Spleen (tissue), 11 donors: Measurements from ENCODE around the gene ATRN. TPM values are rescaled to one million over a fixed set of nuclear protein-coding genes. Genes with fewer than 3 reads are reported as not detected.

Experiments
- DNase-seq: peaks from one replicate; pipeline ENCODE4 v3.0.0-alpha.2; 2020
- H3K27ac ChIP-seq, 8 donors: fragments of 200-600 bp; sonication (generic) in 7 of 8; 1 replicate in 4 of 8; 2 replicates in 4 of 8; pipeline versions ENCODE4 v1.5.0 to v1.8.0; 2016 to 2021; ENCODE audit warnings: inconsistent platforms in 4 of 8, mild to moderate bottlenecking in 4 of 8, moderate library complexity in 1 of 8
- H3K27me3 ChIP-seq, 7 donors: fragments of 200-600 bp; sonication (generic) in 6 of 7; replicated peaks in 1 of 7; 1 replicate in 4 of 7; 2 replicates in 3 of 7; pipeline versions ENCODE4 v1.5.0 to v1.8.0; 2016 to 2021; ENCODE audit warnings: inconsistent platforms in 3 of 7, mild to moderate bottlenecking in 1 of 7
- H3K36me3 ChIP-seq, 6 donors: fragments of 200-600 bp; sonication (generic) in 5 of 6; 1 replicate in 4 of 6; 2 replicates in 2 of 6; pipeline versions ENCODE4 v1.5.0 to v1.8.0; 2016 to 2021; ENCODE audit warnings: inconsistent platforms in 2 of 6
- H3K4me1 ChIP-seq, 6 donors: fragments of 200-600 bp; sonication (generic) in 5 of 6; 1 replicate in 3 of 6; 2 replicates in 3 of 6; pipeline versions ENCODE4 v1.5.0 to v1.8.0; 2016 to 2021; ENCODE audit warnings: inconsistent platforms in 3 of 6
- H3K4me3 ChIP-seq, 8 donors: fragments of 200-600 bp; sonication (generic) in 7 of 8; 1 replicate in 4 of 8; 2 replicates in 4 of 8; pipeline versions ENCODE4 v1.5.0 to v1.8.0; 2016 to 2021; ENCODE audit warnings: inconsistent platforms in 4 of 8, mild to moderate bottlenecking in 4 of 8, moderate library complexity in 2 of 8
- H3K9me3 ChIP-seq, 8 donors: fragments of 200-600 bp; sonication (generic) in 7 of 8; 1 replicate in 4 of 8; 2 replicates in 4 of 8; pipeline versions ENCODE4 v1.5.0 to v1.8.0; 2016 to 2021; ENCODE audit warnings: inconsistent platforms in 4 of 8
- POLR2A ChIP-seq, 3 donors: fragments of 450-650 bp; IDR thresholded peaks; one replicate each; pipeline ENCODE4 v1.5.1; 2017; ENCODE audit warnings: antibody characterized with exemption in 3 of 3, mild to moderate bottlenecking in 1 of 3
- POLR2AphosphoS5 ChIP-seq, 3 donors: sonication (generic); formaldehyde crosslinking; IDR thresholded peaks; one replicate each; pipeline ENCODE4 v1.5.1; 2017; ENCODE audit warnings: antibody characterized with exemption in 3 of 3
- WGBS, 5 donors: extraction: QIAGEN DNeasy Blood & Tissue Kit in 3 of 5; methylation state at CpG; one replicate each; pipeline versions ENCODE4 v1.1.5 to v1.1.7; 2013 to 2018; 5-methylcytosine and 5-hydroxymethylcytosine counted together
- intact Hi-C: fragments of 100-400 bp; cut with DNase I; formaldehyde crosslinking; loops from one replicate; pipeline ENCODE4 v1.15.0; 2023; ENCODE audit warnings: low total_unique reads
- polyA plus RNA-seq, 3 donors: library from polyadenylated mRNA; stranded (reverse); fragments of 200-250 nt; gene quantifications; one replicate each; pipeline ENCODE4 v1.2.1, GENCODE V29; 2013
- total RNA-seq, 7 donors: library from RNA; depleted of rRNA in 3 of 7; stranded (reverse); fragments of >200 nt in 3 of 7; fragmentation: NEBNext Ultra II Directional in 4 of 7; extraction: Animal tissue kit (Norgen Biotek cat#: 25700) in 4 of 7; gene quantifications; one replicate each; pipeline versions ENCODE4 v1.1.0 to v1.2.1, GENCODE V29; 2016 to 2021
- TF ChIP-seq, protein P1 (sequence below), 11 experiments: fragments of 200-600 bp in 7 of 11; fragments of 450-650 bp in 4 of 11; sonication (generic) in 4 of 11; IDR thresholded peaks in 8 of 11; conservative IDR thresholded peaks in 3 of 11; 1 replicate in 7 of 11; 2 replicates in 4 of 11; pipeline versions ENCODE4 v1.4.0 to v1.8.0; 2016 to 2021; ENCODE audit warnings: antibody characterized with exemption in 11 of 11, inconsistent platforms in 4 of 11, mild to moderate bottlenecking in 1 of 11
- donor health status: healthy with polysubstance abuse.
- donor health status: DM: no; HTN: no; CAD: no; lungs with moderate emphysema.
- donor health status: DM: no; HTN: no; CAD: no.
- donor health status: Bipolar disorder and iron deficiency.
- donor health status: healthy.
- donor health status: DM: no; HTN: no; CAD: no.
- donor health status: DM: yes; HTN: yes; CAD: no.

The ATRN gene
- total and polyA plus RNA-seq, 10 donors: 1.8 to 49.9 (median 27.6) TPM

DNA sequence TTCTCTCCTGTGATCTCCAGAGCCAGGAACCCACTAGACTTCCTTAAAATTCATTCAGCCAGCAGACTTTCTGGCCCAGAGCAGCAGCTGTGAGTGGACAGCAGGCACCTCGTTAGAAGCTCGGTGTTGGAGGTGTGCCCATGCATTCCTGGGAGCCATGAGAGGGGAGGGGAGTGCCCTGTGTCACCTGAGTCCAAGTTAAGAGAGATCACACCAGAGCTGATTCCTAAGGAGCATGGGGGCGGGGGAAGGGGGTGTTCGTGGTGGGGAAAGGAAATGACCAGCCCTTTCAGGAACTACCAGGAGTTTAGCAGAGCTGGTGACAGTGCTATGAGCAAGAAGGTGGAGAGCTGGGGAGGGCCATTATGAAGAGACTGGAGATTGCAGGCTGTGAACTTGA, 145.4 kb downstream of the ATRN start:
- H3K4me3 ChIP-seq: no peak overlapping the region
- H3K27me3 ChIP-seq: no peaks in the 10 kb centered on the region
- no peaks in the 10 kb centered on the region for H3K9me3 ChIP-seq
- WGBS, 5 donors: 49 to 79% (median 67%) methylated on average over 4 of the region's 4 CpGs
- intact Hi-C loops: no loop called here
- H3K4me1 ChIP-seq: no peaks in the 10 kb centered on the region
- no peak overlapping the region for H3K27ac ChIP-seq
- TF ChIP-seq POLR2AphosphoS5 (IDR thresholded peaks at IDR 0.05) (no peak), POLR2A (IDR thresholded peaks at IDR 0.05) (no peak)
- TF ChIP-seq, protein P1, sequence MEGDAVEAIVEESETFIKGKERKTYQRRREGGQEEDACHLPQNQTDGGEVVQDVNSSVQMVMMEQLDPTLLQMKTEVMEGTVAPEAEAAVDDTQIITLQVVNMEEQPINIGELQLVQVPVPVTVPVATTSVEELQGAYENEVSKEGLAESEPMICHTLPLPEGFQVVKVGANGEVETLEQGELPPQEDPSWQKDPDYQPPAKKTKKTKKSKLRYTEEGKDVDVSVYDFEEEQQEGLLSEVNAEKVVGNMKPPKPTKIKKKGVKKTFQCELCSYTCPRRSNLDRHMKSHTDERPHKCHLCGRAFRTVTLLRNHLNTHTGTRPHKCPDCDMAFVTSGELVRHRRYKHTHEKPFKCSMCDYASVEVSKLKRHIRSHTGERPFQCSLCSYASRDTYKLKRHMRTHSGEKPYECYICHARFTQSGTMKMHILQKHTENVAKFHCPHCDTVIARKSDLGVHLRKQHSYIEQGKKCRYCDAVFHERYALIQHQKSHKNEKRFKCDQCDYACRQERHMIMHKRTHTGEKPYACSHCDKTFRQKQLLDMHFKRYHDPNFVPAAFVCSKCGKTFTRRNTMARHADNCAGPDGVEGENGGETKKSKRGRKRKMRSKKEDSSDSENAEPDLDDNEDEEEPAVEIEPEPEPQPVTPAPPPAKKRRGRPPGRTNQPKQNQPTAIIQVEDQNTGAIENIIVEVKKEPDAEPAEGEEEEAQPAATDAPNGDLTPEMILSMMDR (IDR thresholded peaks at IDR 0.05 in 8 of 11, conservative IDR thresholded peaks at IDR 0.05 in 3 of 11): no peak
- peaks cover 0 to 63% (median 4%) of the 10 kb centered on the region in 6 donors for H3K36me3 ChIP-seq
- DNase-seq: no peak

- H3K27me3 ChIP-seq: no peaks in the 10 kb centered on the region
- TF ChIP-seq POLR2AphosphoS5 (IDR thresholded peaks at IDR 0.05): no peak
- TF ChIP-seq POLR2A (IDR thresholded peaks at IDR 0.05): no peak
- TF ChIP-seq, protein P1 (IDR thresholded peaks at IDR 0.05 in 8 of 11, conservative IDR thresholded peaks at IDR 0.05 in 3 of 11): no peak
- no peak overlapping the region for H3K4me3 ChIP-seq
- intact Hi-C loops: no loop called here
- 87 to 96% (median 92%) methylated on average over 8 of the region's 8 CpGs for WGBS, 5 donors
- no peak overlapping the region for H3K27ac ChIP-seq
- peaks cover 0 to 69% (median 3%) of the 10 kb centered on the region in 6 donors for H3K36me3 ChIP-seq
- no peaks in the 10 kb centered on the region for H3K4me1 ChIP-seq
- DNase-seq: no peak
- no peaks in the 10 kb centered on the region for H3K9me3 ChIP-seq
Observed at GRCh38 chr20:3621111-3621510, 150.3 kb downstream of the ATRN start.

GRCh38 chr20:3622406-3622805, 151.6 kb downstream of the ATRN start:
- Histone ChIP-seq H3K27ac (no peak overlapping the region), H3K27me3 (no peaks in the 10 kb centered on the region), H3K4me1 (no peaks in the 10 kb centered on the region), H3K36me3 (peaks cover 0 to 70% (median 3%) of the 10 kb centered on the region in 6 donors), H3K9me3 (no peaks in the 10 kb centered on the region), H3K4me3 (no peak overlapping the region)
- DNase-seq: no peak
- TF ChIP-seq POLR2A (IDR thresholded peaks at IDR 0.05) (no peak), POLR2AphosphoS5 (IDR thresholded peaks at IDR 0.05) (no peak)
- TF ChIP-seq, protein P1 (IDR thresholded peaks at IDR 0.05 in 8 of 11, conservative IDR thresholded peaks at IDR 0.05 in 3 of 11): no peak
- intact Hi-C loops: no loop called here
- WGBS, 5 donors: 90 to 94% (median 92%) methylated on average over 4 of the region's 4 CpGs

- WGBS, 5 donors: 89 to 94% (median 91%) methylated on average over 2 of the region's 2 CpGs
- H3K27me3 ChIP-seq: no peaks in the 10 kb centered on the region
- no peak overlapping the region for H3K27ac ChIP-seq
- no peaks in the 10 kb centered on the region for H3K9me3 ChIP-seq
- peaks cover 0 to 78% (median 11%) of the 10 kb centered on the region in 6 donors for H3K36me3 ChIP-seq
- TF ChIP-seq, protein P1 (IDR thresholded peaks at IDR 0.05 in 8 of 11, conservative IDR thresholded peaks at IDR 0.05 in 3 of 11): no peak
- TF ChIP-seq POLR2A (IDR thresholded peaks at IDR 0.05) (no peak), POLR2AphosphoS5 (IDR thresholded peaks at IDR 0.05) (no peak)
- H3K4me3 ChIP-seq: no peak overlapping the region
- no peaks in the 10 kb centered on the region for H3K4me1 ChIP-seq
- intact Hi-C loops: no loop called here
- no peak for DNase-seq
Observed at GRCh38 chr20:3627476-3627875, 156.7 kb downstream of the ATRN start.
